ENCODE results near the gene ID1.
A peak's percentile ranks its signal among the peaks of the same experiment; 100 is the strongest.

ID1 gene, protein sequence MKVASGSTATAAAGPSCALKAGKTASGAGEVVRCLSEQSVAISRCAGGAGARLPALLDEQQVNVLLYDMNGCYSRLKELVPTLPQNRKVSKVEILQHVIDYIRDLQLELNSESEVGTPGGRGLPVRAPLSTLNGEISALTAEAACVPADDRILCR

GRCh38 chr20:31605031-31605901 is at the start of gene ID1:
TSS of gene ID1 (plus strand) at chr20:31605289. CDS start at chr20:31605388, 99 bp downstream.
- DNase-seq (ENCODE audit: low spot score), result peak; percentile 94

DNA sequence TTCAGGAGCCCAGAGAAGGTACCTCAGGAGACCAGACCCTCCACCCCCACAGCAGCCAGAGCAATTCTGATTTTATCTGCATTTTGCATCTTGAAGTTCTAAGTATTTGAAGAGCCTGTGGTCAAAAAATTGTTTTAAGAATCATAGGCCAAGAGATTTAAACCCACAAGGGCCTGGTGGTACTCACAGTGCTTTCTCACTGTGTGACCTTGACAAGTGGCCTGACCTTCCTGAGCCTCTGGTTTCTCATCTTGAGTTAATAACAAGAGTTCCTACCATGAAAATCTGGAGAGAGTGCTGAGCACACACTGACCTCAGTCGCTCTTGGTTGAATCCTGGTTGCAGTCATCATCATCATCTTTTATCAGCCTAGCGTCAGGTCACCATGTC is 45.4 kb upstream of the ID1 start:
- no peak for DNase-seq (ENCODE audit: low spot score)

GRCh38 chr20:31560094-31560745 is 44.9 kb upstream of the ID1 start:
- peak; percentile 79 for DNase-seq (ENCODE audit: low spot score)

DNA sequence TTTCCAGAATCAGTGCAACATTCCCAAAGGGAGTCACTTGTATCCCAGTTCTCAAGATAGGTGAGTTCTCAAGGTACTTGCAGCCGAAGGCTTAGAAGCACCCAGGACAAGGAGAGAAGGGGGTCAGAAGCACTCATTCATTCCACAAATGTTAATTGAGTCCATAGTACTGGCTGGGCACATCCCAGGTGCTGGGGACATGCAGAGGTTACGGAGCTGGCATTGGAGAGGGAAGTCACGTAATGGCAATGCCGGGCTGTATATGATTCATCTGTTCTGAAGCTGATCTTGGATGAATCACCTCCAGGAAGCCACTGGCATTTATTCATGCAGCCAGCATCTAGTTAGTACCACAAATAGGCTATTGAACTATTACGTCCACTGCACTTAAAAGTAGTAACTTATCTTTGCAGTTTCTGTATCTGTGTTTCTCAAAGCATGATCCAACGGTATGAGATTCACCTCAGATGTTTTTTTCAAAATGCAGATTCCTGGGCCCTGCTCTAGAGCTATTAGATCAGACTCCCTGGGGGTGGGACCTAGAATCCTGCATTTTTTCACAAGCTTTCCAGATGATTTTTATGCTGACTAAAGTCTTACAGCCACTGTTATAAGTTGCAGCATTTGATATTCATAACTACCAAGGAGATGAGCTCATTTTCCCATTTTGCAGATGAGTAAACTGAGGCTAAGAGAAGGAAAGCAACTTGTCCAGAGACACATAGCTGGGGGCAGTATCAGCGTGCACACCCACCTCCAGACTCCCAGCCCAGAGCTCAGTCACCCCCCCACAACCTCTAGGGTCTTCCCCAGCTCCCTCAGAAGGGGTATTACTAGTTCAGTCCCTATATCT is 44.1 kb upstream of the ID1 start:
- peak; percentile 88 for DNase-seq (ENCODE audit: low spot score)

DNA sequence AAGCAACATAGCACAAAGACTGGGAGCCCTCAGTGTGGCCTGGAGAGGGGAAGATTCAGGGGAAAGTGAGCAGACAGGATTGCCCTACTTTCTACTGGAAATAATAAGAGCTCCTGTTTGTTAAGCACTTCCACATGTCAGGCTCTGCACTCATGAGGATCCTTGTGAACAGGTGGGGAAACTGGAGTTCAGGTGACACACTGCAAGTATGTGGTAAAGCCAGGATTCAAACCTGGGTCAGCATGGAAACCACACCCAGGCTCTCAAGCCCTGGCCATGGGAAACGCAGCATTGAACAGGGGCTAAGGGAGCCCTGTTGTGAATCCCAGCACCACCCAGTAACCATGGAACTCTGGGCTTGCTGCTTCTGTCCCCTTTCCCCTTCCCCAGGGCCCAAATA is 42.8 kb upstream of the ID1 start:
- no peak for DNase-seq (ENCODE audit: low spot score)

GRCh38 chr20:31564284-31564683 is 40.8 kb upstream of the ID1 start:
- no peak for DNase-seq (ENCODE audit: low spot score)

- no peak for DNase-seq (ENCODE audit: low spot score)
Measured at GRCh38 chr20:31565699-31566318, 39.3 kb upstream of the ID1 start.

DNA sequence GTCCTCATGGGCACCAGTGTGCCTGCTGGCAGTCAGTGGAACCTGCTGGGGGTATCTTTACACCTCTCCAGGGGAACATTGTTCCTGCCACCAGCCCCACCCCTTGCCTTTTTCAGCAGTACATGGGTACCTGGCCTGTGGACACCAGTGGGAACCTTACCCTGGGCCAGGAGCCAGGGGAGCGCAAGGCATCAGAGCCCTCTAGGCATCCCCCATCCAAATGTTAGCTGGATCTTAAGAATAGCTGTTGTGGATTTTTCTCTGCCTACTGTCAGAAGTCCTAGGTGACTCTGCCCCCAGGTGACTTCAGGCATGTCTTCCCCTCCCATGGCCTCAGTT is 38.8 kb upstream of the ID1 start:
- no peak for DNase-seq (ENCODE audit: low spot score)

GRCh38 chr20:31566658-31567379 is 38.3 kb upstream of the ID1 start:
- DNase-seq (ENCODE audit: low spot score), result no peak

DNA sequence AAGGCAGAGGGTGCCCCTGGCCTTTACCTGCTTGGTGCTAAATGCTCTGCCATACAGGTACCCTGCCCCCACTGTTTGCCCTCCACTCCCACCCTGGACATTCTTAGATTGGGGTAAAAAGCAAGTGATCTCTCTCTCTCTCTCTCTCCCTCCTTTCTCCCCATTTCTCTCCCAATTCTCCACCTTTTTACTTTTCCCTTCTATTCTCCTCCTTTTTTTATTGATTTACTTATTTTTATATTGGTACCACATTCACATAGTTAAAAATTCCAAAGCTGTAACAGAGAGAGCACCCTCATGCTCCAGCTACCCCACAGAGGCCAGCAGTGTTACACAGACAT is 37.7 kb upstream of the ID1 start:
- no peak for DNase-seq (ENCODE audit: low spot score)

GRCh38 chr20:31568041-31568731 is 36.9 kb upstream of the ID1 start:
- DNase-seq (ENCODE audit: low spot score), result no peak

GRCh38 chr20:31568773-31569162 is 36.3 kb upstream of the ID1 start:
- no peak for DNase-seq (ENCODE audit: low spot score)

DNA sequence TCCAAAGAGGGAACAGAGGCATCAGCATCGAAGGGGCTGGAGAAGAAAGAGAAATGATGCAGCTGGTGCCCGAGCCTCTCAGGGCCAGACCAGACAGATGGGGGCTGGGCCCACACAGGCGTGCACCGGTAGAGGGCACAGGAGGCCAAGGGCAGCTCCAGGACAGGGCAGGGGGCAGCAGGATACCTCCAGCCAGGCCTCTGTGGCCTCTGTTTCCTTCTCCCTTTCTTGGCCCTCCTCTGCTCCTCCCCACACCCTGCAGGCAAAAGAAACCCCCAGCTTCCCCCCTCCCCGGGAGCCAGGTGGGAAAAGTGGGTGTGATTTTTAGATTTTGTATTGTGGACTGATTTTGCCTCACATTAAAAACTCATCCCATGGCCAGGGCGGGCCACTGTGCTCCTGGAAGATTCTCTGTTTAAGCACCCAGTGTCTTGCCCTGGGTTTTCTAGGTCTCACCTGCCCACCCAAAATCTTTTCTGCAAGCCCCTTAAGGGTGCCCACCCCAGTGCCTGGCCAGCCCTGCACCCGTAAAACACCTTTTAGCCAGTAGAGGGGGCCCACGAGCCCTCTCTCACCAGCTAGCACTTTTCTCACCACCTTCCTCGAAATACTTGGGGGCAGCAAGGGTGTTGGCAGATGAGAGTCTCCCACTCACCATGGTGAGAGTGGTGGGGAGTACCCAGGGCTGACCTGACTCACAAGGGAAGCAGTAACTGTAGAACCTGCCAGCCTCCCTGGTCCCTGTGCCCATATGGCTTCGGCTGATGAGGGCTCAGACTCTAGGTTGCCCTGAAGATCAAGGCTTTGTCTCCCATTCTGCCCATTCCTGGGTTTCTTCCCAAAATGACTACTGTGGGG is 35.7 kb upstream of the ID1 start:
- peak; percentile 50 for DNase-seq (ENCODE audit: low spot score)

DNA sequence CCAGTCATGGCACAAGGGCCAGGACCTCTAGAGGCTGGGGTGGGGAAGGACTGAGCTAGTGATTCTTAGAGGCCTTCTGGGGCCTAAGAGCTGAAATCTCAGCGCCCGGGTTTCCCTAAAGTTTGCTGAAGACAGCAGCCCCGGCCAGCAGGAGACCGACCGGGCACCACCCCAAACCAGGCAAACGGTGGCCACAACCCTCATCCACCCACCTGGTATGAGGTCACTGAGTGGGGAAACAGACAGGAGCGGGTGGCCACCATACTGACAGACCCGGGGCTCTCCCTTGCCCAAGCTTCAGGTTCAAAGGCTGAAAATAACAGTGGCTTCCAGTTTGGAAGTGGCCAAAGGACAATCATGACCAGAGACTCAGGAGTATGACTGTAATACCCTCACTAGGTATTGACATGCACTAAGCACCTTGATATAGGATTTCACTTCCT is 35.0 kb upstream of the ID1 start:
- no peak for DNase-seq (ENCODE audit: low spot score)

- DNase-seq (ENCODE audit: low spot score), result peak; percentile 77
Measured at GRCh38 chr20:31570735-31571617, 34.1 kb upstream of the ID1 start.

- no peak for DNase-seq (ENCODE audit: low spot score)
Measured at GRCh38 chr20:31572042-31572700, 32.9 kb upstream of the ID1 start.

- peak; percentile 95 for DNase-seq (ENCODE audit: low spot score)
Measured at GRCh38 chr20:31572701-31573554, 32.2 kb upstream of the ID1 start.
